ENCODE measurements around the gene VAV3. TPM values are rescaled to one million over a fixed set of nuclear protein-coding genes. Genes with fewer than 3 reads are reported as not detected.

The VAV3 gene
- total and polyA plus RNA-seq, 9 of the 15 experiments (the other 6 are each of a cell fraction or from before 2014, with no cell fraction given): not detected

DNA sequence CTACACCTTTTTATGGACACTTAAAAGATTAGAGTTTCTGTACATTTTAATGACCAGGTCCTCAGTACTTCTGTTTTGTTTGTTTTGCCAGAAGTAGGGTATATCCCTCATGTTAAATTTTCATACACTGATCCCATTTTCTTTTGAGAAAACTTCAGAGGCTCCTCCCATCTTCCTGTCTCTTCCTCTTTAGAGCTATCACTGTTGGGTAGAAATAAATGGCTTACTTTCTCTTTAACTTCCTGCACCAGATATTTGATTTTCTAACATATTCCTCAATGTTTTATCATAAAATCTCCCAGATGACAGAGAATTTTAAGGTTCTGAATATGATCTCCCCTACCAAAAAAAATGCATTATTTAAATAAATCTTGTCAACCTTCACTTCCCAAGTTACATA lies 23.4 kb downstream of the VAV3 start:
- Histone ChIP-seq H3K27ac (ENCODE audit: extremely low read depth, low read depth, low read length) (no peak overlapping the region), H3K9ac (ENCODE audit: insufficient read depth in 1 of 2, low read depth in 2 of 2, low read length in 2 of 2) (no peak overlapping the region), H3K36me3 (ENCODE audit: control insufficient read depth, insufficient read depth, low read length) (no peaks in the 10 kb centered on the region), H3K9me1 (ENCODE audit: control insufficient read depth, insufficient read depth, low read length) (no peaks in the 10 kb centered on the region), H3K4me1 (replicated peaks in 1 of 2; ENCODE audit: control insufficient read depth in 2 of 2, insufficient read depth in 2 of 2, low read length in 2 of 2) (no peaks in the 10 kb centered on the region), H3K4me2 (ENCODE audit: insufficient read depth, low read length) (no peak overlapping the region), H2AFZ (ENCODE audit: low read depth, low read length) (no peak overlapping the region), H3K27me3 (ENCODE audit: control insufficient read depth in 2 of 2, insufficient read depth in 2 of 2, low read length in 2 of 2) (no peaks in the 10 kb centered on the region), H3K9me3 (replicated peaks; ENCODE audit: control insufficient read depth, insufficient read depth, low read depth, low read length) (no peaks in the 10 kb centered on the region), H3K79me2 (ENCODE audit: control insufficient read depth, insufficient read depth, low read length) (no peaks in the 10 kb centered on the region), H4K20me1 (replicated peaks; ENCODE audit: control insufficient read depth, insufficient read depth, low read length) (no peaks in the 10 kb centered on the region), H3K4me3 (no peak overlapping the region)
- FAIRE-seq: no peak
- CTCF ChIA-PET (ENCODE audit: low intra/inter-chr PET ratio): no interaction called here
- POLR2A ChIA-PET: no interaction called here
- DNase-seq (ENCODE audit: extremely low read depth in 1 of 4, low spot score in 3 of 4): no peak
- intact Hi-C loops (cut with micrococcal nuclease): no loop called here
- BruUV-seq (replicated peaks): no TSS peak
- ATAC-seq: no peak
- in situ Hi-C loops (cut with MboI): no loop called here
- no peak for TF ChIP-seq ZNF175 (CRISPR knock-in tag; IDR thresholded peaks at IDR 0.05; ENCODE audit: low read depth)
- no peak for TF ChIP-seq ZNF274 (IDR thresholded peaks at IDR 0.05; ENCODE audit: borderline replicate concordance, low read depth, low read length)
- no peak for TF ChIP-seq FIP1L1 (IDR thresholded peaks at IDR 0.05; ENCODE audit: low read depth, low read length, poor library complexity, severe bottlenecking)
- TF ChIP-seq, protein P1, sequence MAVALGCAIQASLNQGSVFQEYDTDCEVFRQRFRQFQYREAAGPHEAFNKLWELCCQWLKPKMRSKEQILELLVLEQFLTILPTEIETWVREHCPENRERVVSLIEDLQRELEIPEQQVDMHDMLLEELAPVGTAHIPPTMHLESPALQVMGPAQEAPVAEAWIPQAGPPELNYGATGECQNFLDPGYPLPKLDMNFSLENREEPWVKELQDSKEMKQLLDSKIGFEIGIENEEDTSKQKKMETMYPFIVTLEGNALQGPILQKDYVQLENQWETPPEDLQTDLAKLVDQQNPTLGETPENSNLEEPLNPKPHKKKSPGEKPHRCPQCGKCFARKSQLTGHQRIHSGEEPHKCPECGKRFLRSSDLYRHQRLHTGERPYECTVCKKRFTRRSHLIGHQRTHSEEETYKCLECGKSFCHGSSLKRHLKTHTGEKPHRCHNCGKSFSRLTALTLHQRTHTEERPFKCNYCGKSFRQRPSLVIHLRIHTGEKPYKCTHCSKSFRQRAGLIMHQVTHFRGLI (CRISPR knock-in tag; IDR thresholded peaks at IDR 0.05): no peak
- TF ChIP-seq KLF16 (IDR thresholded peaks at IDR 0.05): no peak
- no peak for TF ChIP-seq TRIM28 (IDR thresholded peaks at IDR 0.05)
- no peak for TF ChIP-seq COPS2 (conservative IDR thresholded peaks at IDR 0.05)
- TF ChIP-seq LEF1 (IDR thresholded peaks at IDR 0.05): no peak
- no peak for TF ChIP-seq NUFIP1 (IDR thresholded peaks at IDR 0.05; ENCODE audit: partially characterized antibody)
- TF ChIP-seq SLC30A9 (CRISPR knock-in tag; IDR thresholded peaks at IDR 0.05): no peak
- no peak for TF ChIP-seq MBD1 (CRISPR knock-in tag; IDR thresholded peaks at IDR 0.05)
- TF ChIP-seq ELF1 (tag; IDR thresholded peaks at IDR 0.05): no peak
- no peak for TF ChIP-seq ZNF311 (CRISPR knock-in tag; IDR thresholded peaks at IDR 0.05)
- no peak for TF ChIP-seq USF2 (CRISPR knock-in tag; IDR thresholded peaks at IDR 0.05)
- TF ChIP-seq, protein P2, sequence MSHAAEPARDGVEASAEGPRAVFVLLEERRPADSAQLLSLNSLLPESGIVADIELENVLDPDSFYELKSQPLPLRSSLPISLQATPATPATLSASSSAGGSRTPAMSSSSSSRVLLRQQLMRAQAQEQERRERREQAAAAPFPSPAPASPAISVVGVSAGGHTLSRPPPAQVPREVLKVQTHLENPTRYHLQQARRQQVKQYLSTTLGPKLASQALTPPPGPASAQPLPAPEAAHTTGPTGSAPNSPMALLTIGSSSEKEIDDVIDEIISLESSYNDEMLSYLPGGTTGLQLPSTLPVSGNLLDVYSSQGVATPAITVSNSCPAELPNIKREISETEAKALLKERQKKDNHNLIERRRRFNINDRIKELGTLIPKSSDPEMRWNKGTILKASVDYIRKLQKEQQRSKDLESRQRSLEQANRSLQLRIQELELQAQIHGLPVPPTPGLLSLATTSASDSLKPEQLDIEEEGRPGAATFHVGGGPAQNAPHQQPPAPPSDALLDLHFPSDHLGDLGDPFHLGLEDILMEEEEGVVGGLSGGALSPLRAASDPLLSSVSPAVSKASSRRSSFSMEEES (CRISPR knock-in tag; IDR thresholded peaks at IDR 0.05): no peak
- no peak for TF ChIP-seq FOXK2 (conservative IDR thresholded peaks at IDR 0.05 in 1 of 2, IDR thresholded peaks at IDR 0.05 in 1 of 2; ENCODE audit: low read depth in 2 of 2)
- TF ChIP-seq MNT (conservative IDR thresholded peaks at IDR 0.05): no peak
- no peak for TF ChIP-seq SETDB1 (IDR thresholded peaks at IDR 0.05; ENCODE audit: low read length)
